ENCODE results near the gene FCHO1. TPM values are rescaled to one million over a fixed set of nuclear protein-coding genes. Genes with fewer than 3 reads are reported as not detected.
A peak's percentile ranks its signal among the peaks of the same experiment; 100 is the strongest.

FCHO1 gene
- total and polyA plus RNA-seq, 12 donors = 0.91 to 7.1 (median 2.9) TPM

GRCh38 chr19:17764348-17764747 is 13.1 kb downstream of the FCHO1 start:
- DNase-seq = no peak
- no peaks in the 10 kb centered on the region for H3K36me3 ChIP-seq (replicated peaks in 1 of 2)
- H3K4me1 ChIP-seq (replicated peaks in 1 of 2) = peaks cover 0 to 5% of the 10 kb centered on the region in 2 donors
- no peaks in the 10 kb centered on the region for H3K27me3 ChIP-seq
- no peak overlapping the region for H3K4me3 ChIP-seq
- no peaks in the 10 kb centered on the region for H3K9me3 ChIP-seq (replicated peaks in 1 of 3)
- H3K27ac ChIP-seq = no peak overlapping the region
- WGBS, 4 donors = 83 to 87% (median 85%) methylated on average over 7 of the region's 7 CpGs
- intact Hi-C loops (cut with DNase I) = loop anchor here in 1 of 2 donors (5.0 kb wide), 1 partner anchor 57 kb away; no protein-coding TSS in a partner anchor
- TF ChIP-seq CTCF (IDR thresholded peaks at IDR 0.05) (no peak), POLR2A (IDR thresholded peaks at IDR 0.05) (no peak)

- WGBS, 4 donors = 62 to 83% (median 69%) methylated on average over 9 to 12 of the region's 12 CpGs
- TF ChIP-seq CTCF (IDR thresholded peaks at IDR 0.05) (no peak), POLR2A (IDR thresholded peaks at IDR 0.05) (no peak)
- no peaks in the 10 kb centered on the region for H3K36me3 ChIP-seq (replicated peaks in 1 of 2)
- intact Hi-C loops (cut with DNase I) = no loop called here
- no peaks in the 10 kb centered on the region for H3K27me3 ChIP-seq
- H3K4me1 ChIP-seq (replicated peaks in 1 of 2) = peaks cover 0 to 5% of the 10 kb centered on the region in 2 donors
- no peak overlapping the region for H3K4me3 ChIP-seq
- DNase-seq = peak in 6 of 7 donors; percentile 39 to 66 (median 50)
- H3K9me3 ChIP-seq (replicated peaks in 1 of 3) = no peaks in the 10 kb centered on the region
- H3K27ac ChIP-seq = no peak overlapping the region
These were observed 13.9 kb downstream of the FCHO1 start for GRCh38 chr19:17765069-17765618.

GRCh38 chr19:17766543-17767131 is 15.4 kb downstream of the FCHO1 start:
- intact Hi-C loops (cut with DNase I) = loop anchor here in 1 of 2 donors (2.0 kb wide), 1 partner anchor 62 kb away; no protein-coding TSS in a partner anchor
- no peaks in the 10 kb centered on the region for H3K27me3 ChIP-seq
- peak; percentile 82 to 95 (median 91) for DNase-seq
- peaks cover 0 to 5% of the 10 kb centered on the region in 2 donors for H3K4me1 ChIP-seq (replicated peaks in 1 of 2)
- no peak overlapping the region for H3K4me3 ChIP-seq
- peak; percentile 77 to 89 (median 86) for TF ChIP-seq CTCF (IDR thresholded peaks at IDR 0.05)
- no peak for TF ChIP-seq POLR2A (IDR thresholded peaks at IDR 0.05)
- H3K9me3 ChIP-seq (replicated peaks in 1 of 3) = no peaks in the 10 kb centered on the region
- H3K27ac ChIP-seq = no peak overlapping the region
- WGBS, 4 donors = 8 to 25% (median 16%) methylated on average over 15 to 29 of the region's 29 CpGs
- peaks cover 0 to 3% of the 10 kb centered on the region in 2 donors for H3K36me3 ChIP-seq (replicated peaks in 1 of 2)

- intact Hi-C loops (cut with DNase I) = loop anchor here in 1 of 2 donors (2.0 kb wide), 1 partner anchor 63 kb away; no protein-coding TSS in a partner anchor
- no peak for DNase-seq
- H3K9me3 ChIP-seq (replicated peaks in 1 of 3) = no peaks in the 10 kb centered on the region
- no peak overlapping the region for H3K4me3 ChIP-seq
- H3K27me3 ChIP-seq = no peaks in the 10 kb centered on the region
- H3K36me3 ChIP-seq (replicated peaks in 1 of 2) = peaks cover 0 to 3% of the 10 kb centered on the region in 2 donors
- no peak overlapping the region for H3K27ac ChIP-seq
- peaks cover 0 to 5% of the 10 kb centered on the region in 2 donors for H3K4me1 ChIP-seq (replicated peaks in 1 of 2)
- TF ChIP-seq CTCF (IDR thresholded peaks at IDR 0.05) (no peak), POLR2A (IDR thresholded peaks at IDR 0.05) (no peak)
- 36 to 72% (median 55%) methylated on average over 1 of the region's 1 CpG for WGBS, 4 donors
These were observed 16.3 kb downstream of the FCHO1 start for GRCh38 chr19:17767559-17767958.
